Measurements from ENCODE around the gene FHIP1B.

DNA sequence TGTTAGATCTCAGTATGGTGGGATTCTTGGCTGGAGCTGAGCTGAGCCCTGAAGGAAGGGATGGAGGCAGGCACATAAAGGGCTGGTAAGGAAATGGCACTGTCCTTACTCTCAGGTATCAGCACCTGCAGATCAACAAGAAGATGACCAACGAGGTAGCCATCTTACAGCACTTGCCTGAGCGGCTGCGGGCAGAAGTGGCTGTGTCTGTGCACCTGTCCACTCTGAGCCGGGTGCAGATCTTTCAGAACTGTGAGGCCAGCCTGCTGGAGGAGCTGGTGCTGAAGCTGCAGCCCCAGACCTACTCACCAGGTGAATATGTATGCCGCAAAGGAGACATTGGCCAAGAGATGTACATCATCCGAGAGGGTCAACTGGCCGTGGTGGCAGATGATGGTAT, 6.9 kb upstream of the FHIP1B start:
- TF ChIP-seq CTCF (optimal IDR thresholded peaks at IDR 0.05 in 1 of 3, IDR thresholded peaks at IDR 0.05 in 1 of 3, conservative IDR thresholded peaks at IDR 0.05 in 1 of 3; ENCODE audit: extremely low read depth in 1 of 3, insufficient read depth in 2 of 3, low read length in 3 of 3) (no peak), EZH2 (IDR thresholded peaks at IDR 0.05; ENCODE audit: low read length) (no peak)

Measured in keratinocyte (primary cell).